Uterine smooth muscle cell (primary cell): ENCODE results near the gene CKMT1B. TPM values are rescaled to one million over a fixed set of nuclear protein-coding genes. Genes with fewer than 3 reads are reported as not detected.

ENCODE experiments used
- total RNA-seq: library from RNA; depleted of rRNA; stranded (reverse); fragments of >200 nt; gene quantifications from 2 replicates; pipeline ENCODE4 v1.2.3, GENCODE V29; 2014

The CKMT1B gene
- total RNA-seq, result not detected in 2 replicates

GRCh38 chr15:43593328-43594190 lies at the start of gene CKMT1B:
Gene CKMT1B, plus strand, starts transcription at chr15:43594027. Its CDS starts 192 bp downstream, at chr15:43594219.

GRCh38 chr15:43589778-43590466 lies 3.9 kb upstream of the CKMT1B start, which contains the start of gene PPIP5K1:
Gene PPIP5K1, minus strand, starts transcription at chr15:43590208. Its CDS starts 5,704 bp downstream, at chr15:43584504.

GRCh38 chr15:43618700-43619099 lies 24.9 kb downstream of the CKMT1B start, which contains the start of gene STRC:
Gene STRC, minus strand, starts transcription at chr15:43618800. Its CDS starts 78 bp downstream, at chr15:43618722.

Other genes starting within 250 kb of the CKMT1B start
- 20.7 and 29.4 TPM in 2 replicates for gene ZSCAN29, start 223.0 kb upstream of the CKMT1B start, total RNA-seq
- 15.1 and 16.7 TPM in 2 replicates for gene TUBGCP4, start 222.9 kb upstream of the CKMT1B start, total RNA-seq
- gene TP53BP1, start 100.9 kb upstream of the CKMT1B start, total RNA-seq, result 135 and 148 TPM in 2 replicates
- gene MAP1A, start 76.4 kb upstream of the CKMT1B start, total RNA-seq, result 89.7 and 90.5 TPM in 2 replicates
- gene PPIP5K1, start 3.8 kb upstream of the CKMT1B start, total RNA-seq, result 29.7 and 32.4 TPM in 2 replicates
- gene STRC, start 24.8 kb downstream of the CKMT1B start, total RNA-seq, result 0.12 TPM in 1 of 2 replicates, not detected in the other
- 2.1 and 2.9 TPM in 2 replicates for gene CATSPER2, start 54.8 kb downstream of the CKMT1B start, total RNA-seq
- gene CKMT1A, start 99.8 kb downstream of the CKMT1B start, total RNA-seq, result not detected in 2 replicates
- gene PDIA3, start 152.4 kb downstream of the CKMT1B start, total RNA-seq, result 160 and 313 TPM in 2 replicates
- gene ELL3, start 182.9 kb downstream of the CKMT1B start, total RNA-seq, result 2.7 and 3.1 TPM in 2 replicates
- gene SERF2, start 198.3 kb downstream of the CKMT1B start, total RNA-seq, result 256 and 546 TPM in 2 replicates
- gene SERINC4, start 206.2 kb downstream of the CKMT1B start, total RNA-seq, result 0.11 TPM in 1 of 2 replicates, not detected in the other
- 12.9 and 13.0 TPM in 2 replicates for gene HYPK, start 206.6 kb downstream of the CKMT1B start, total RNA-seq
- gene MFAP1, start 230.7 kb downstream of the CKMT1B start, total RNA-seq, result 31.2 and 37.8 TPM in 2 replicates
- 12.2 and 41.7 TPM in 2 replicates for gene WDR76, start 233.0 kb downstream of the CKMT1B start, total RNA-seq